Stimulated activated CD4-positive, alpha-beta T cell treated with anti-CD3 and anti-CD28 coated beads, TNF-alpha, amount 100 ng/mL, for 4 hours (primary cell): ENCODE data around the gene SIRT2.
"Not testable (repeated sequence)": the region's sequence is repeated elsewhere in the genome, so short reads cannot be mapped to it uniquely, and the experiment has no call there.

ENCODE experiments used
- DNase-seq, 3 experiments: peaks; one replicate each; pipeline ENCODE4 v3.0.0-alpha.2; 2020; ENCODE audit warnings: low read depth in 3 of 3

The SIRT2 gene

DNA sequence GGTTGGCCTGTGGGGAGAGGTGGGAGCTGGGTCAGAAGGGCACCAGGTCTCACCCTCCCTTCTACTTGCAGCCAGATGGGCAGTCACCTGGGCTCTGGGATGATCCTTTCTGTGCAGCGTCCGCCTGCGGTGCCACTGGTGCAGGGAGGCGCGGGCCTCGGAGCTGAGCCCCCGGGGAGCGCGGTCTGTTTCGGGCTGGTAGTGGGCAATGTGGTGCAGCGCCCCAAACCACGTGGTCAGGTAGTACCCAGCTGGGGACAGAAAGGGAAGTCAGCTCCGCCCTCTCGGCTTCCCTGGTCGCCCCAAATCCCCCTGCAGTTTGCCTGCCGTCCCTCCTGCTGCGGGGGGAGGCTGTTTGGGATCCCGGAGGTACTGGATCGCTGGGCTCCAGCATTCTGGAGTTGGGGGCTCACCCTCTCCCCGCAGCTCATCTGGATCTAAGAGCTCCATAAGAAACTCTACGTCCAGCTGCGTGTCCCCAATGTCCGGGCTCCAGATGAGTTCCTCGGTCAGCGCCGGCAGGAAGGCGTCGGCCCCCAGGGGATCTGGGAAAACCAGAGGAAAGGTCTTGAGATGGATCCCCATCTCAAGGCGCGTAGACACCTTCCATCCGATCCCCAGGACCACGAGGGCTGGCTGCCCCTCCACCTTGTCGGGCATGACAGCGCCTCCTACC, 30.1 kb downstream of the SIRT2 start:
- DNase-seq = no peak

DNA sequence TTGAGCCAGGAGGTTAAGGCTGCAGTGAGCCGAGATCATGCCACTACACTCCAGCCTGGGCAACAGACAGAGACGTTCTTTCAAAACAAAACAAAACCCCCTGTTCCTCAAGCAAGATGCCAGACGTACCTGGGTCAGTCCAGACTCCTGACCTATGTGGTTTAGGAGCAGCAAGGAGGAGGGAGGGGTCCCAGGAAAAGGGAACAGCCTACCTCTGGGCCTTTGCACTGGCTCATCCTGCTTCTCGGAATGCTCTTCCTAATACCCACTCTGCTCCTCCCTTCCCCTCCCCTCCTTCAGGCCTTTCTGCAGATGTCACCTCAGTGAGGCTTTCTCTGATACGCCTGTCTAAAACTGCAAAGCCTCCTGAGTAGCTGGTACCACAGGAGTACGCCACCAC, 30.9 kb downstream of the SIRT2 start:
- DNase-seq = no peak

- no peak for DNase-seq
Observed at GRCh38 chr19:38867171-38867780, 32.1 kb downstream of the SIRT2 start.

- DNase-seq = no peak
Observed at GRCh38 chr19:38862321-38863059, 36.9 kb downstream of the SIRT2 start.

GRCh38 chr19:38861368-38861767, 38.0 kb downstream of the SIRT2 start:
- DNase-seq = no peak

- not testable (repeated sequence) for DNase-seq
Observed at GRCh38 chr19:38859631-38860204, 39.7 kb downstream of the SIRT2 start.

DNA sequence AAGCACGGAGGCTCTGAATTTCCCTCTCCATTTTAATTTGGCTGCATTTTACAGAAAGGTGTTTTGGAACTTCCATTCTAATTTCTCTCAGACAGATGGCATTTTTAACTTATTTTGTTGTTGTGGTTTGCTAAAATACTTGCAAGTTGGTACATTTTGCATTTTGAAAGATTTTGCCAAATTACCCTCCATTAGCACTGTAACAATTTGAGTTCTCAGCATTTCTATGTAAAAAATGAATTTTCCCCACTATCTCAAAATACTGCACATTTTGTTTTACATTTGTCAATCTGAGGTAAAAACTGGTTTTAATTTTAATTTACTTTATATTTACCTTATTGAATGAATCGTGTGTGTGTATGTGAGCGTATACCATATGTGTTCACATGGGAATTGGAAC, 42.6 kb downstream of the SIRT2 start:
- DNase-seq = no peak

GRCh38 chr19:38855751-38856150, 43.7 kb downstream of the SIRT2 start:
- not testable (repeated sequence) for DNase-seq

DNA sequence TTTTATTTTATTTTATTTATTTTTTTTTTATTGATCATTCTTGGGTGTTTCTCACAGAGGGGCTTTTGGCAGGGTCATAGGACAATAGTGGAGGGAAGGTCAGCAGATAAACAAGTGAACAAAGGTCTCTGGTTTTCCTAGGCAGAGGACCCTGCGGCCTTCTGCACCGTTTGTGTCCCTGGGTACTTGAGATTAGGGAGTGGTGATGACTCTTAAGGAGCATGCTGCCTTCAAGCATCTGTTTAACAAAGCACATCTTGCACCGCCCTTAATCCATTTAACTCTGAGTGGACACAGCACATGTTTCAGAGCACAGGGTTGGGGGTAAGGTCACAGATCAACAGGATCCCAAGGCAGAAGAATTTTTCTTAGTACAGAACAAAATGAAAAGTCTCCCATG, 44.5 kb downstream of the SIRT2 start:
- DNase-seq = not testable (repeated sequence)

DNA sequence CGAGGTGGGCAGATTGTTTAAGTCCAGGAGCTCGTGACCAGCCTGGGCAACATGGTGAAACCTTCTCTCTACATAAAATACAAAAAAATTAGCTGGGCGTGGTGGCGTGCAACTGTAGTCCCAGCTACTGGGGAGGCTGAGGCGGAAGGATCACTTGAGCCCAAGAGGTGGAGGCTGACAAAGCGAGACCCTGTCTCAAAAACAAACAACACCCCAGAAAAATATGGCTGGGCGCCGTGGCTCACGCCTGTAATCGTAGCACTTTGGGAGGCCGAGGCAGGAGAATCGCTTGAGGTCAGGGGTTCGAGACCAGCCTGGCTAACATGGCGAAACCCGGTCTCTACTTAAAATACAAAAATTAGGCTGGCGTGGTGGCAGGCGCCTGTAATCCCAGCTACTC, 46.2 kb downstream of the SIRT2 start:
- no peak for DNase-seq

- peak in 1 of 3 experiments; percentile 26 for DNase-seq
Observed at GRCh38 chr19:38852231-38853044, 47.0 kb downstream of the SIRT2 start.

- DNase-seq = peak; percentile 83 to 84 (median 84)
Observed at GRCh38 chr19:38851622-38852230, 47.7 kb downstream of the SIRT2 start.

- no peak for DNase-seq
Observed at GRCh38 chr19:38850976-38851621, 48.3 kb downstream of the SIRT2 start.

GRCh38 chr19:38850436-38850975, 48.9 kb downstream of the SIRT2 start:
- DNase-seq = peak; percentile 88 to 98 (median 97)

DNA sequence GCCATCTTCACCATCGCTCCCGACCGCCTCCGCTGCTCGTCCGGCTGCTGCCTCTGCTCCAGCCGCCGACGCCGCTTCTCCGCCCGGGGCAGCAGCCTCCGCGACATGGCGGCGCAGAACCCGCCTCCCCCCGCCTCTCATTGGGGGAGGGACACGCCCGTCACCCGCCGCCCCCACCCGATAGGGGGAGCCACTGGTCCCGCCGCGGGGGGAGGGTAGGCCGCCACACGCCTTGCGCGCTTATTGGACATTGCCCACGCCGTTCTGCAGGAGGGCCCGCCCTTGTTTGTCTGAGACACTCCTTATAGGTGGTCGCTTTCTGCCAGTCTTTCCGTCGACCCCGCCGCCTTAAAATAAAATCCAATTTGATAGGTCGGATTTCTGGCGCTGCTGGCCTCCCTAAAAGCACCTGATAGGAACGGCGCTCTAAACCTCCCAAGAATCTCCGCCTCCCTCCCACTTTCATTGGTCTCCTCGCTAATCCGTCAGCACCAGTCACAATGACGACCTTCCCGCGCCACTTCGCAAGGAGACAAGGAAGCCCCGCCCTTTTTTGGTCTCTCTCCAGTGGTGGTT, 49.5 kb downstream of the SIRT2 start, which contains the start of gene HNRNPL:
TSS of gene HNRNPL (minus strand) at position 127 of the 576 bp plus-strand sequence. CDS start at position 107, 20 bp downstream.
- DNase-seq = peak; percentile 98 to 99 (median 99)

GRCh38 chr19:38849147-38849859, 50.1 kb downstream of the SIRT2 start:
- DNase-seq = peak; percentile 98 to 99 (median 98)

DNA sequence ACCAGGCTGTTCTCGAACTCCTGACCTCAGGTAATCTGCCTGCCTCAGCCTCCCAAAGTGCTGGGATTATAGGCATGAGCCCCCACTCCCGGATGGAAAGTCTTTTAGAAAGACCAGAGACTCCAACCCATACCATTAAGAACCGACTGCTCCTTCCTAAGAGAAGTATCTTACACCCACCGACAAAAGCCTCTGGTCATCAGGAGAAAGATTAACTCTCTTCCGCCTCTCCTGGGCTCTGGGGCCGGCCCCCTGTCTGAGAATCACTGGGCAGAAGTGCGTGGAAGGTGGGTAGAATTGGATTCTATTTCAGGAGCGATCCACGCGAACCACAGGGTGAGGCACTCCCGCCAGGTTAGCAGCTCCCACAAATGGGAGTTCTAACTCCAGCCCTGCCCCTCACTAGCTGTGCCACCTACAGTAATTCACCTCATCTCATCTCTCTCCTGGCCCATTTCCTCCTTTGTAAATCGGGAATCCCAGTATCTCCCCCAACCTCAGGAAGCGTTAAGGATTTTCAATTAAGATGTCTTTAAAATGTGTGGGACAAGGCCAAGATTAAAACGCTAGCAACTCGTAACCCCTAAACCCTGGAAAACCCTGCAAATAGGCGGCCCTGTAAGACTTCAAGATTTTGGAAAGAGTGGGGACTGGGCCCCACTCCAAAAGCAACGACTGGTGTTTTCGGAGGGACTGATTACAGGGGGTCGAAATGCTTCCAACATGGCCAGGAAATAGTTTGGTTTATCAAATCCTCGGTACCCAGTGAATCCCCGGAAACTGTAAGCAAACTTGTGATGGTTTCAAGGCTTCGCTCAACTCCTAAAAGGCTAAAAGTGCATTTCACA, 50.9 kb downstream of the SIRT2 start:
- DNase-seq = no peak

DNA sequence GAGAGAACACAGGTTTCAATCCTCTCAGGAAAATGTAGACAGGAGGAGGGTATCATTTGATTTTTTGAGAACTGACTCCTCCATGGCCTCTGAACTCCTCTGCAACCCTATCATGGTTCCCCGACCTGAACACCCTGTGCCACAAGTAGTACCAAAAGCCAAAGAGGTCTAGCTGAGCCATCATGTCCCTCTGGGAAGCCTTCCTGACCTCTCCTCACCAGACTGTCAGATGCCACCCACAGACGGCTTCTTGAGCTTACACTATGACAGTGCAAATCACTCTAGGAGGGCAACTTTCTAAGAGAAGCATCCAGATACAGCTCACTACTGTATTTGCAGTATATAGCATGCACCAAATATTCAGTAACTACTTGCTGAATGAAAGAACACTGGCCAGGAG, 53.3 kb downstream of the SIRT2 start:
- no peak for DNase-seq
